Smooth muscle cell (in vitro differentiated cells): Measurements from ENCODE around the gene HHIP. TPM values are rescaled to one million over a fixed set of nuclear protein-coding genes. Genes with fewer than 3 reads are reported as not detected.

Experiments
- DNase-seq: peaks from one replicate; lab custom pipeline; 2025; ENCODE audit not compliant: unreplicated experiment; lab: John Stamatoyannopoulos, UW
- H2AFZ ChIP-seq: fragments of 200-600 bp; sonication (generic); 2 replicates; pipeline ENCODE4 v1.6.0; 2016; ENCODE audit warnings: antibody characterized with exemption, low read depth, mild to moderate bottlenecking
- H3F3A ChIP-seq: fragments of 200-600 bp; sonication (generic); 2 replicates; pipeline ENCODE4 v1.6.0; 2017; ENCODE audit warnings: antibody characterized with exemption, low read depth
- H3K27ac ChIP-seq: fragments of 200-600 bp; sonication (generic); 2 replicates; pipeline ENCODE4 v1.5.1; 2016; ENCODE audit warnings: low read depth, mild to moderate bottlenecking
- H3K27me3 ChIP-seq: fragments of 200-600 bp; sonication (generic); 2 replicates; pipeline ENCODE4 v1.6.1; 2016; ENCODE audit warnings: low read depth, mild to moderate bottlenecking
- H3K36me3 ChIP-seq: fragments of 200-600 bp; sonication (generic); 2 replicates; pipeline ENCODE4 v1.5.1; 2016; ENCODE audit warnings: low read depth
- H3K4me1 ChIP-seq: fragments of 200-600 bp; sonication (generic); 2 replicates; pipeline ENCODE4 v1.5.1; 2016; ENCODE audit warnings: low read depth
- H3K4me2 ChIP-seq: fragments of 200-600 bp; sonication (generic); 2 replicates; pipeline ENCODE4 v1.6.0; 2016; ENCODE audit warnings: mild to moderate bottlenecking
- H3K4me3 ChIP-seq: fragments of 200-600 bp; sonication (generic); 2 replicates; pipeline ENCODE4 v1.5.1; 2016; ENCODE audit warnings: mild to moderate bottlenecking
- H3K79me2 ChIP-seq: fragments of 200-600 bp; sonication (generic); 2 replicates; pipeline ENCODE4 v1.6.0; 2016; ENCODE audit warnings: low read depth, mild to moderate bottlenecking
- H3K9ac ChIP-seq: fragments of 200-600 bp; sonication (generic); 2 replicates; pipeline ENCODE4 v1.6.0; 2016; ENCODE audit warnings: low read depth
- H3K9me3 ChIP-seq: fragments of 200-600 bp; sonication (generic); replicated peaks from 2 replicates; pipeline ENCODE4 v1.5.1; 2016; ENCODE audit warnings: low read depth
- H4K20me1 ChIP-seq: fragments of 200-600 bp; sonication (generic); 2 replicates; pipeline ENCODE4 v1.6.0; 2016; ENCODE audit warnings: low read depth
- CTCF ChIP-seq: fragments of 200-600 bp; sonication (generic); IDR thresholded peaks from 2 replicates; pipeline ENCODE4 v1.5.1; 2017; ENCODE audit warnings: borderline replicate concordance, mild to moderate bottlenecking, antibody characterized with exemption; ENCODE audit not compliant: insufficient read depth, poor library complexity, severe bottlenecking
- WGBS: methylation state at CpG from one replicate; pipeline ENCODE4 v1.1.7; 2016; ENCODE audit warnings: low lambda C conversion rate; 5-methylcytosine and 5-hydroxymethylcytosine counted together
- polyA plus RNA-seq: library from polyadenylated mRNA; unstranded; fragments of >200 nt; fragmentation: Nextera tagmentation; extraction: Ambion mirVana; gene quantifications from 2 replicates; pipeline ENCODE4 v1.2.1, GENCODE V29; 2016
- total RNA-seq: library from RNA; depleted of rRNA; stranded (reverse); fragments of >200 nt; gene quantifications from 2 replicates; pipeline ENCODE4 v1.2.3, GENCODE V29; 2014

HHIP gene
- total RNA-seq (0.63 and 0.67 TPM in 2 replicates), polyA plus RNA-seq (0.96 and 2.4 TPM in 2 replicates)

- no peak for TF ChIP-seq CTCF
- 6% methylated on average over 25 of the region's 79 CpGs for WGBS
- Histone ChIP-seq H3K4me2 (peak within 1 kb of the TSS; percentile 93), H3K4me3 (peak within 1 kb of the TSS; percentile 65), H4K20me1 (no peaks in the 10 kb centered on the region), H3K36me3 (no peaks in the 10 kb centered on the region), H3F3A (no peaks in the 10 kb centered on the region), H3K27ac (no peak within 1 kb of the TSS), H3K79me2 (no peaks in the 10 kb centered on the region), H2AFZ (peak within 1 kb of the TSS; percentile 91), H3K9ac (no peak within 1 kb of the TSS), H3K27me3 (peaks cover 53% of the 10 kb centered on the region), H3K9me3 (no peaks in the 10 kb centered on the region), H3K4me1 (peaks cover 16% of the 10 kb centered on the region)
- no peak for DNase-seq
These were observed at the start of gene HHIP for GRCh38 chr4:144645631-144646522. HHIP (plus strand) TSS chr4:144646156; CDS start chr4:144646676, 520 bp downstream.

GRCh38 chr4:144597171-144597570 lies 48.8 kb upstream of the HHIP start:
- no peak overlapping the region for H3K9ac ChIP-seq
- H3K79me2 ChIP-seq: no peaks in the 10 kb centered on the region
- no peak for TF ChIP-seq CTCF
- no peaks in the 10 kb centered on the region for H3K27me3 ChIP-seq
- no peak for DNase-seq
- no peaks in the 10 kb centered on the region for H3K9me3 ChIP-seq
- H3K4me1 ChIP-seq: no peaks in the 10 kb centered on the region
- no peaks in the 10 kb centered on the region for H3K36me3 ChIP-seq
- no peak overlapping the region for H3K27ac ChIP-seq
- H3K4me2 ChIP-seq: no peak overlapping the region
- H2AFZ ChIP-seq: no peak overlapping the region
- H3K4me3 ChIP-seq: no peak overlapping the region
- no peaks in the 10 kb centered on the region for H4K20me1 ChIP-seq
- H3F3A ChIP-seq: no peaks in the 10 kb centered on the region
- 94% methylated on average over 4 of the region's 4 CpGs for WGBS

GRCh38 chr4:144599621-144600020 lies 46.3 kb upstream of the HHIP start:
- no peak for DNase-seq
- WGBS: 70% methylated on average over 1 of the region's 1 CpG
- no peak overlapping the region for H3K4me3 ChIP-seq
- no peaks in the 10 kb centered on the region for H3K9me3 ChIP-seq
- no peak overlapping the region for H3K27ac ChIP-seq
- H4K20me1 ChIP-seq: no peaks in the 10 kb centered on the region
- TF ChIP-seq CTCF: no peak
- H3K4me1 ChIP-seq: no peaks in the 10 kb centered on the region
- H3K27me3 ChIP-seq: no peaks in the 10 kb centered on the region
- no peaks in the 10 kb centered on the region for H3F3A ChIP-seq
- H3K4me2 ChIP-seq: no peak overlapping the region
- H3K36me3 ChIP-seq: no peaks in the 10 kb centered on the region
- no peaks in the 10 kb centered on the region for H3K79me2 ChIP-seq
- no peak overlapping the region for H3K9ac ChIP-seq
- no peak overlapping the region for H2AFZ ChIP-seq

- Histone ChIP-seq H3F3A (no peaks in the 10 kb centered on the region), H3K9ac (no peak overlapping the region), H3K9me3 (no peaks in the 10 kb centered on the region), H2AFZ (no peak overlapping the region), H3K36me3 (no peaks in the 10 kb centered on the region), H3K4me2 (no peak overlapping the region), H3K79me2 (no peaks in the 10 kb centered on the region), H3K4me1 (no peaks in the 10 kb centered on the region), H3K27ac (no peak overlapping the region), H3K4me3 (no peak overlapping the region), H4K20me1 (no peaks in the 10 kb centered on the region), H3K27me3 (no peaks in the 10 kb centered on the region)
- peak; percentile 40 for TF ChIP-seq CTCF
- no peak for DNase-seq
These were observed 34.1 kb upstream of the HHIP start for GRCh38 chr4:144611850-144612249.
